GM04504 (cell line): ENCODE data around the gene COL15A1.
"Not testable (repeated sequence)": the region's sequence is repeated elsewhere in the genome, so short reads cannot be mapped to it uniquely, and the experiment has no call there.

ENCODE experiments used
- DNase-seq: peaks from one replicate; pipeline ENCODE4 v3.0.0-alpha.2; 2012; ENCODE audit warnings: low read depth

The COL15A1 gene

DNA sequence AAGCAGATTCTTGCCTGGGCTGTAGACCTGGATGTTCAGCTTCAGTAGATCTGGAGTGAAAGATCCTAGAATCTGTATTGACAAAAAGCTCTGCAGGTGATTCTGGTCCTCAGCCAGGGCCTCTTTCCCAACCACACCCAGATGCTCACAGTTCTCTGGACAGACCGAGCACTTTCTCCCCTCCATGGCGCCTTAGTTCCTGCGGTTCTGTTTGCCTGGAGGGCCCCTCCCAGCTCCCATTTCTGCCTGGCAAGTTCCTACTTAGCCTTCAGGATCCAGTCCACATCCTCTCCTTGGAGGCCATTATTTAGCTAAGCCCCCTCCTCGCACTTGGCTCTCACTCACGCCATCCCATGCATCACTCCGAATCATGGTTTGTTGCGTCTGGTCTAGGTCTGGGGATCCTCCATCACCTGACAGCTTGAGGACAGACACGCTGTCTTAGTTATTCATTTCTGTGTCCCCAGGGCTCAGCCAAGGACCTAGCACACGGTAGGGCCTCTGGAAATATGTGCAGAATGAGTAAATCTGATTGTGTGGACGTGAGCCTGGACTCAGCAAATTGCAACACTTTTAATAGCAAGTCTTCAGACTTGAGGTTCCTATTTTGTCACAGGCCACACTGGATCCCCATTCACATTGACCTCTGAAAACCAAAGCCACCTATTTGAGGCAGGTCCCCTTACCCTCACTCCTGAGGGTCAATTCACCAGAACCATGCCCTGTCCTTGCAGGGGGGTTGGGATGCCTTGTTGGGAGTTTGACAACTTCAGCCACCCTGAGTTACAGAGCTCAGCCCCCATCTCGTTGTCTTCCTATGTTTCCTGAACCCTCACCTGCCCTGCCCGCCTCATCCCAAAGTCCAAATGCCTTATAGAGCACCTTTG is 50.7 kb downstream of the COL15A1 start:
- DNase-seq, result no peak

DNA sequence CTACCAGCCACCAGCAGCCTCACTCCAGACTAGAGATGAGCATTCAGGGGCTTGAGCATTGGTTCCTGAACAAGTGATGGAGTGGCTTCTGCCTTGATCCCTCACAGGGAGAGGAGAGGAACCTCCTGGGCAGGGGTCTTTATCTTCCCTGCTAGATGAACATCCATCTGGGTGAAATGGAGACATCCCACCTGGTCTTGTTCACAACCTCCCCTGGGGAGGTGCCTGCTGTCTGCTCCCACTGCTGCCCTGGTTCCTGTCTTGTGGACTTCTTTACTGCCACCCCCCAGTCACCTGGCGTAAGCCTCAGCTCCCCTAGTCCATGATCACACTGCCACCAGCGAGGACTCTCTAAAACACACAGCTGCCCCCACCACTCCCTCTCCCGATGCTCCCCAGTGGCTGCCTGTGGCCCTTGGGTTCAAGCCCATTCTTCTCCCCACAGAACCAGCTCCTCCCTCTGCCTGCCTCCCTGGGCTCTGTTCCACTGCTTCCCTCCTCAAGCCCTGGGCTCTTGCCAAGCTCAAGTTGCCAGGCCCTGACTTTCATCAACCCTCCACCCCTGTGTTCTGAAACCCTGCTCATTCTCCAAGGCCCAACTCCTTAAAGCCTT is 51.5 kb downstream of the COL15A1 start:
- no peak for DNase-seq

DNA sequence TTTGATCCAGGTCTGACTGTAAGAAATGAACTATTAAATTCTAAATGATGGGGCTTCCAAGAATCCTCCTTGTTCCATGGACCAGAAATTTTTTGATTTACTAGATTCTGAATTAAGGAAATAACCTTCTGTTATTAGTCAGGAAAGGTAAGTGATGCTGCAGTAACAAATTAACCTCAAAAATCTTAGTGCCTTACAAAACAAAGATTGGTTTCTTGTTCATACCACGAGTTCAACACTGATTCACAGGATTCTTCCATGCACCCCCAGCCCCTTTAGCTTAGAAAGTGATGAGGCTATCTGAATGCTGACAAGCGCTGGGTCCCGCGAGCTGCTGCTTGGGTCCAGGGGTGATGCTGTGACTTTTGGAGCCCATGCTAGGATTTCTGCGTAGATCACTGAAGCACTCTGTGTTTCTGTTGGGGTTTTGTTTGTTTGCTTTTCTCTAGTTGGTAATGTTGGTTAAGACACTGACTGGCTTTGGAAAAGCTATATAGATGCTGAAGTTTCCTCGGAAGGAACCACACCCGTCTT is 52.3 kb downstream of the COL15A1 start:
- DNase-seq, result no peak

DNA sequence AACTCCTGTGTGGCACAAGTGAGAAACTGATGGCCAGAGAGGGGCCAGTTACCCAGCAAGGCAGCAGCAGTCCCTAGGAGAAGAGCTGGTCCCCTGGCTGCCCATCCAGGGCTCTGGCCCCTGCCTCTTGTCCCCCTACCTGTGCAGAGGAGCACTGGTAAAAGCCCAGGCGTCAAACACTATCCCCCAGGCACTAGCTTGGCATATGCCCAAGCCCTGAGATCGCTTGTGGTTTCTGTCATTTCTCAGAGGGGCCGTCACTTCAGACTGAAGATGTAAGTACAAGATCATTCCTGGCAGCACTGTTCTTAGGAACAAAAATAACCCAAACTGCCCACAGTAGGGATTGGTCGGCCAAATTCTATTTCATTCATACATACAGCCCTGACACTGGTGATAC is 53.9 kb downstream of the COL15A1 start:
- no peak for DNase-seq

DNA sequence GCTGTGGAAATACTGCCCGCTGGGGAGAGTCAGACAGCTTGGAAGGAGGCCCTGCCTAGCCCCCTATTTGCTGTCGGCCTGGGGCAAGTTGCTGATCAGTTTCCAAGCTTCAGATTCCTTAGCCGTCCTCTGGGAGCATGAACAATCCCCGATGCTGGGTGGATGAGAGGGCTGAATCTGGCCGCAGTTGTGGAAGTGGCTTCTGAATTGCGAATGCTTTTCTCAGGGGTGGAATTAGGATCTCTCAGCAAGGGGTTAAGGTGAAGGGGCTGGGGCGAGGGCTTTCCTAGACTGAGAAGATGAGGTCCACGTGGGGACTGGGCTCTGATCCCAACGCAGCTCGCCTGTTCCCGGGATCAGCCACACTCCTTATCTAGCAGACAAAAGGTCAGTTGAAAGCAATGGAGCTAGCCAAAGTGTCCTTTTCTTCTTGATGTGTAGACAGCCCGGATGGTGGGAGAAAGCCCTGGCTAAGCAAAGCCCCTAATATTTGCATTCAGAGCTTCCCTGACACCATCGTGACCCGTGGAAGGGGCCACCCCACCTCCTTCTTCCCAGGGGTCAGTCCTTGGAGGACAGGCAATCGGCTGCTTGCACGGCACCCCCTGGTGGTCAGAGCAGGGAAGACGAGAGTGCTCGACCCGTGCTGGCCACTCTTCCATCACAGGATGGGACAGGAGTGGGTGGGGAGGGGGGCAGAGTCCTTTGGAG is 54.9 kb downstream of the COL15A1 start:
- DNase-seq, result peak; percentile 47

DNA sequence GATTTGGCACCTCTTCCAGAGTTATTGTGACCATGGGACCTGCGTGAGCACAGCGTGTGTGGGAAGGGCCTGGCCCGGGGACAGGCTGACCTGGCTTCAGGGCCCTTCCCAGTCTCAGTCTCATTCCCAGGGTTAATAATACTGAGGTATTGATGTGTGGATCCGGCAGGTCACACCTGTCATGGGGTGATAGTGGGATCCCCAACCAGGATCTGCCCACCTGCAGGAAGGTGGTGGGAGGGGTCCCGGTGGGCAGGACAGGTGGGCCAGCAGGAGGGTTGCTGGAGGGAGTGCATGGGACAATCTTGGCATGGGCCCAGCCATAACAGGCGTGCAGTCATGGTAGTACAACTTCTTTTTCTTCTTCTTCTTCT is 55.4 kb downstream of the COL15A1 start:
- no peak for DNase-seq

DNA sequence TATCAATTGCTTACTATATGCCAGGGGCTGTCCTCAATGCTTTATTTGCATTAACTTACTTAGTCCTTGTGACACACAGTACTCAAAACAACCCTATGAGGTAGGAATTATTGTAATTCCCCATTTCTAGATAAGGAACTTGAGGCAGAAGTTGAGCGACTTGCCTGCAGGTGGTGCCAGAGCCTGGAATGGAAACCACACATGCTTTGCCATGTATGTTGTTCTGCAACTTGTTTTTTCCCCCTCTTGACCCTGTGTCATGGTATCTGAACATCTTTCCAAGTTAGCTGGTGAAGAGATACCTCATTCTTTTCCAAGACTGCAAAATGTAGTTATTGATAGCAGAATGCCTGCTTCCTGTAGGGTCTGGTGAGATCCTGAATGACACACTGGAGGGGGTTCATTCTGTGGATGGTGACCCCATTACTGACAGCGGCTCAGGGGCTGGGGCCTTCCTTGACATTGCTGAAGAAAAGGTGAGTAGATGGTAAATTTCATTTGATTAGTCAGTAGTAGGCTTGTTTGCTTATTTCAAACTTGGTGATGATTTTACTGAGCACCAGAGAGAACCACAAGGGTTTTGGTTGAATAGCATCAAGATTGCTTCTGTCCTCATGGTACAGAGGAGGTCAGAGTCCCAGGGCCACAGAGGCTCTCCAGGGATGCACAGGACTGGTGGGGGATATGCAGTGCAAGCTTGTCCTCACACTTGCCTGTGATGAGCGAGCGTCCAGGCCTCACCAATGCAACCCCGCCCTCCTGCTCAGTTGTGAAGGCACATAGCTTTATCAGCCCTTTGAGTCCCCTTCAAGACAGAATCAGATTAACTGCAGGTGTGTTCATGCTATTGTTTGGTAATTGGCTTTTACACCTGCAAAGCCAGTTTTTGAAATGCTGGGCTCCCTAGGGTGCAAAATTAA is 57.0 kb downstream of the COL15A1 start:
- DNase-seq, result peak; percentile 49

DNA sequence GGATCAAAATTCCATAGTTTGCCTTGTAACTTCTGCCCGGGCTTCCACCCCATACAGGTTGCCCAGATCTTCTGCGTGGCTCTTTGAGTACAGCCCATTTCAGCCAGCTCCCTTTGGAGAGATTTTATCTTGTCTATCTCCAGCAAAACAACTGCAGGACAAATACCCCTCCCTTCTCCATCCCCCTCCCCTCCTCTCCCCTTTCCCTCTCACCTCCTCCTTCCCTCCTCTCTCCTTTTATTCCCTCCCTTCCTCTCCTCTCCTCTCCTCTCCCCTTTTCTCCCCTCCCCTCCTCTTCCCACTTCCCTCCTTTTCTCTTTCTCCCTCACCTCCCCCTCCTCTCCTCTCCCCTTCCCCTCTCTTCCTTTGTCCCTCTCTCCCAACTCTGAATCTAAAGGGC is 58.2 kb downstream of the COL15A1 start:
- no peak for DNase-seq

DNA sequence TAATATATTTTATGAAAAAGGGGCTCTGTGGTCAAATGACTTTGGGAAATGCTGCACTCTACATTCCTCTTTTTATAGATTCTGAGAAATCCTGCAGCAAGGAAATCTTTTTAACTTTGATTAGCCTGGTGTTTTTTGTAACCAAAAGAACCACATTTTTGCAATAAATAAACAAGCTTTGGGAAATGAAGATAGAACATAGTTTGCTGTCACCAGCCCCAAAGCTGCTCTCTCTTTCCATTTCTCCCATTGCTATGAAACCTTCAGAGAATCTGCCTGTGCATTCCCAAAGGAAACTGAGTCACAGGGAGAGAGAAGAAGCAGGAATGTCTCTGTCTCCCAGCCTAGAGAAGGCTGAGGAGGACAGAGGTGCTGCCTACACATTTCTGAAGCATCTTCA is 59.0 kb downstream of the COL15A1 start:
- no peak for DNase-seq

DNA sequence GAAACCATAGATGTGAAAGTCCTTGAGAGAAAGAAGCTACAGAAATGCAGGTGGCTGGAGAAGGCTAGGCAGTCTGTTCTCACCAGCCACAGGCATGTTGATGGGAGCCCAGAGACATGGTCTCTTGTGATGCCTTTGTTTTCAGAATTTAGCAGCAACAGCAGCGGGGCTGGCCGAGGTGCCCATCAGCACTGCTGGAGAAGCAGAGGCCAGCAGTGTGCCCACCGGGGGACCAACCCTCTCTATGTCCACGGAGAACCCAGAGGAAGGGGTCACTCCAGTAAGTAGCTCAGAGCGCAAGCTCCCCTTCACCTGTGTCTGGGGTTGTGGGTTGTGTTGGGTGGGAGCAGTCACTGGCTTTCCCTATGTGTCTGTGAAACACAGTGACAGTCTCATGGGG is 59.6 kb downstream of the COL15A1 start:
- DNase-seq, result no peak

DNA sequence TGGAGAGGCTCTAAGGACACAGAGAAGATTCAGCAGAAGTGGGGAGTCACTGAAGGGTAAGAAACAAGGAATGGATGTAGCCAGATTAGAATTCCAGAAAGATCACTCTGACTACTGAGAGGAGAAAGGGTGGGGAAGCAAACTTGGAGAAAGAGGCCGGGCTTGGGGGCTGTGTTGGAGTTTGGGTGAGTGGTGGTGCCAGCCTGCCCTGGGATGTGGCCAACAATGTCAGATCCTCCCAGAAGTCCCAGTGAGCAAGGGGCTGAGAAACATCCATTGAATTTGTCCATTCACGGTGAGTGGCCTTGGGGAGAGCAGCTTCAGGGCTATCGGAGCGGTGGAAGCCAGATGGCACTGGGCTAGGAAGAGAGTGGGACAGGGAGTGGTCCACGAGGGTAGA is 60.4 kb downstream of the COL15A1 start:
- DNase-seq, result no peak

DNA sequence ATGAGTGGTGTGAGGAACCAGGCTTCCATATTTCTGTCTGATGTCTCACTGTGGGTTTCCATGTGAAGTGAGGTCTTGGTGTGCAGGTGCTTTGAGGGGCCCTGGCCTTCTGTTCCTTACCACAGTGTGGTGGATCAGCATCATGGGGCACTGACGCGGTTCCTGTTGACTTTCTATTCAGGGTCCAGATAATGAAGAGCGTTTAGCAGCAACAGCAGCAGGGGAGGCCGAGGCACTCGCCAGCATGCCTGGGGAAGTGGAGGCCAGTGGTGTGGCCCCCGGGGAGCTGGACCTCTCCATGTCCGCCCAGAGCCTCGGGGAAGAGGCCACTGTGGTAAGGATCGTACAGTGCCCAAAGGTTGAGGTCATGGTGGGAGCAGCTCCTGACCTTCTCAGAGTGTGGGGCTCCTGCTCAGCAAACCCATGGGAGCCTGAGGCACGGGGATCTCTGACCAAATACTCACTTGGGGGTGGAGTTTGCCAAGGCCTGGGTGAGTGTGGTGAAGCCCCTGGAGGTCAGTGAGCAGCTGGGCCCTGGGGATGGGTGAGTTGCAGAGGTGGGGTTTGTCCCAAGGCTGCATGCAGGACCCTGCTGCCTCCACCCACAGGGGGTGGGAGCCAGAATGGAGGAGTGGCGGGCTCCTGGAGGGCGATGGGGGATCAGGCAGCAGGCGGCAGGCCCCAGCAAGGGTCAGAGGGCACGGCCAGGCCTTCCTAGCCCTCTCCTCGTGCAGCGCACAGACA is 61.2 kb downstream of the COL15A1 start:
- DNase-seq, result no peak

DNA sequence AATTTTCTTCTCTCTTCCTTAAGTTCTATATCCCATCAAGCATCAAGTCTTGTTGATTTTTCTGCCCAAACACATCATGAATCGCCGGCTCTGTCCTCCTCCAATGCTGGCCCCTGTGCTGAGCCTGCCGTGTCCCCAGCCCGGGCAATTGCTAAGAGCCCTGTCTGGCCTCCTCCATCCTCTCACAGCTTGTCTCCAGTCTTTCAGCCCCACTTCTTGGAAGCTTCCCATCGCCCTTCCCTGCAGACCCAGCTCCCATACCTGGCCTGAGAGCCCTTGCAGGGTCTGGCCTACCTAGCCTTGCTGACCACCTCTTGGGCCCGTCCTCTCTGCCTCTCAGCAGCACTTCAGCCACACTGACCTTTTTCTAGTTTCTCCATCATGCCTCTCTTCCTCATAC is 61.9 kb downstream of the COL15A1 start:
- DNase-seq, result no peak

DNA sequence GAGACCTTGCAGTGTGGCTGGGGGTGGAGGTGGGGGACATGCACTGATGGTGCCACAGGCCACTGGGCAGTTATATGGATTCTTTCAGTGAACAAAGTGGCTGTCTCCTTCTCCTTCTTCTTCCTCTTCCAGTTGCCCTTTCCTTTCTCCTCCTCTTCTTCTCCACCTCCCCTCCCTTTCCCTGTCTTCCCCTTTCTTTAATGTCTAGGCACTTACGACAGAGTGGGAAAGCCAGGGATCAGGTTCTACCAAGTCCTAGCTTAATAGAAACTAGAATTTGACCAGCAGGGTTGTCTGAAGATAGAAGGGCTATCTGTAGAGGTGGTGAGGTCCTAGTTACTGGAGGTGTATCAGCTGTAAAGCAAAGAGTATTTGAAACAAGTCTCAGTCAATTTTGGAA is 62.8 kb downstream of the COL15A1 start:
- DNase-seq, result no peak

DNA sequence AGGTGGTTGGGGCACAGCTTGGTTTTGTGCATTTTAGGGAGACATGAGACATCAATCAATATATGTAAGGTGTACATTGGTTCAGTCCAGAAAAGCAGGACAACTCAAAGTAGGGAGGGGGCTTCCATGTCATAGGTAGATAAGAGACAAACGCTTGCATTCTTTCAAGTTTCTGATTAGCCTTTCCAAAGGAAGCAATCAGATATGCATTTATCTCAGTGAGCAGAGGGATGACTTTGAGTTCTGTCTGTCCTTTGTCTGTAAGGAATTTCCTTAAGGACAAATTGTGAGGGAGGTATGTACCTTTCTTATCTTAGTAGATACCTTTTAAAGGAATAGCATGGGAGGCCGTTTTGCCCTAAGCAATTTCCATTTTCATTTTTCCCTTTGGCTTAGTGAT is 63.3 kb downstream of the COL15A1 start:
- DNase-seq, result no peak

DNA sequence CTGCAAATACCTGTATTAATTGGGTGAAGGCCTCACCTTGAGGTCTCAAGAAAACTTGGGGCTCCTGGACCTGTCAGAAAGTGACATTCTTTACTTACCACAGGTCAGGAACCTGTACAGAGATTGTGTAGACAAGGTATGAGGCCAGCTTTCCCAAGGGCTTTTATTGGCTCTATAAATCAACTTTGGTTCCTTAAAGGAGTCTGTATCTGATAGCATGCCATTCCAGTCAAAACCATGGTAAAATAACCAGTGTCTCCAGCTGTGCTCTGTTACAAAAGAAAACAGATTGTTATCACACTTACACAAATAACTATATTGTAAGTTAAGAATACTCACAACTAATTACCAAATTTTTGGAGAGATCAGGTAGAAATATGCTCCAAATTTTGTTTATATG is 64.5 kb downstream of the COL15A1 start:
- no peak for DNase-seq

DNA sequence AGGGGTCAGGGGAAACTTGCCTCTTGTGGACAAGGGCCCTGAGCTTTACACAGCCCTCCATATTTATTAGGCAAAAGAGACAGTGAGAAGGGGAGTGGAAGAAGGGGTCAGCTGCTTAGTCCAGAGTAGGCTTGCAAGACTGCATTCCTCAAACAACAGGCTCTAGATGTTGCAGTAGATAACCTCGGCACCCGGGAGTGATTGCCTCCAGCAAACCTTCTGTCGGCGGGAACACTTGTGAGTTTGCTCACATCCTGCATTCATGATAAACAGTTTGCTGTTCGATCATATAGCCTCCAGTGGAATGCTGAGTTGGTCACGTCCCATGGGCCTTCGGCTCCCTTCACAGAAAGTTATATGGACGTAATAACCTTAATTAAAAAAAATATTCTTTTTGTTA is 66.7 kb downstream of the COL15A1 start:
- DNase-seq, result not testable (repeated sequence)

DNA sequence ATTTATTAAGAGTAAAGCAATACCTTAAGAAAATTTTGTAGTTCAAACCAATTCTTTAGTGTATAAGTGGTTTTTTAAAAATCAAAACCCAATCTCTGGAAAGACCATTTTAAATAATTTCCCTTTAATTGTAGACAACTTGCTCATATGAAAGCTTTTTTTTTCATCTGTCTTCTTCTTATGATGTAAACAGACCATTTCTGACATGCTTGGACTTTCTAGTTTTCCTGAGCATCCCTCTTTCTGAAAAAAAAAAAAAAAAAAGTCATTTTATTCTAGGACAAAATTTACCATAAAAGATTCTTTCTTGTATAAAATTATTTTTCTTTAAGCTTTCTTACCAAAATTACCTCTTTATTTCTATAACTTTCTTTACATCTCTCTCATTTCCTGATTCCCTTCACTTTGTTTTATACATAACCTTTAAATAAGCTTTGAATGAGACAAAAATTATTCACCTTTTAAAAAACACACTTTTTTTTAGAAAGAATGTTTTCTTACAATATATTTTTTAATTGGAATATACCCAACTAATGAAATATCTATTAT is 67.5 kb downstream of the COL15A1 start:
- no peak for DNase-seq

DNA sequence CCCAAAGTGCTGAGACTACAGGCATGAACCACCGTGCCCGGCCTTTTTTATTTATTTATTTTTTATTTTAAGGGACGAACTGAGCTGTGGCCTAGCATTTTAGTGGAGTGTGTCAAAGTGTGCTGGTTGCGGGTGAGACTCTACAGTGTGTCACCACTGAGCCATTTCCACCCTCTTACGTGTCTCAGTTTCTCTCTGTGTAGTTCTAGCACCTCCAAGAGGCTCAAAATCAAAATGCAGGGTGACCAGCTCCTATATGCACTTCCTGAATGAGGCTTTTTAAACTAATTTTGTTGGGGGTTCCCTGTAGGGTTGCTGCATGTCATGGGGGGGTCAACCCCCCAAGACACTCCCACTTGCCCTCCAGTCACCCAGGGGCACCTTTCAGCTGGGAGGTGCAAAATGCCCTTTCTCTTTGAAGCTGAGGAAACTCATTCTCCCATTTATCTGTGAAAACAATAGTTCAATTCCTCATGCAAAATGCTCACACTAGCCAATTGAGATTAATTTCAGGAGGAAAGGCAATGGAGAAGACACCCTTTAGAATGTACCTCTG is 69.3 kb downstream of the COL15A1 start:
- DNase-seq, result no peak

DNA sequence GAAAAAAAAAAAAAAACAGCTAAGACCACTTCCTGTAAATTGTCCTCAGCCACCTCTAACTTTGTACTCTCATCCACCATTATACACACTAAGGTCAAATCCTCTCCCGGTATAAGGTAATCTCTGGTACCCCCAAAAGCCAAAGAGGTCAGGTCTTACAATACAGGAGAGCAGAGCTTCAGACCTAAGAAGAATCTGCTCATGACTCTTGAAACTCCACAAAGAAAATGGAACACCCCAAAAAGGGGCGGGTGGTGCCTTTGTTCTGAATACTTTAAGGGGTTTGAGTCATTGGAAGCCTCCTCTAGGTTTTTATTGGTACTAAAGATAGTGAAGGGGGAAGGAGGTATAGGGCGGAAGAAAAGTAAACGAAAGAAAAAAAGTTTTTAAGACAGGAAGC is 69.8 kb downstream of the COL15A1 start:
- DNase-seq, result no peak
